Fibroblast of peridontal ligament (primary cell): ENCODE results near the gene CYTH4.

ENCODE experiments used
- DNase-seq: peaks from one replicate; pipeline ENCODE4 v3.0.0-alpha.2; 2010; ENCODE audit errors: extremely low read depth

The CYTH4 gene

DNA sequence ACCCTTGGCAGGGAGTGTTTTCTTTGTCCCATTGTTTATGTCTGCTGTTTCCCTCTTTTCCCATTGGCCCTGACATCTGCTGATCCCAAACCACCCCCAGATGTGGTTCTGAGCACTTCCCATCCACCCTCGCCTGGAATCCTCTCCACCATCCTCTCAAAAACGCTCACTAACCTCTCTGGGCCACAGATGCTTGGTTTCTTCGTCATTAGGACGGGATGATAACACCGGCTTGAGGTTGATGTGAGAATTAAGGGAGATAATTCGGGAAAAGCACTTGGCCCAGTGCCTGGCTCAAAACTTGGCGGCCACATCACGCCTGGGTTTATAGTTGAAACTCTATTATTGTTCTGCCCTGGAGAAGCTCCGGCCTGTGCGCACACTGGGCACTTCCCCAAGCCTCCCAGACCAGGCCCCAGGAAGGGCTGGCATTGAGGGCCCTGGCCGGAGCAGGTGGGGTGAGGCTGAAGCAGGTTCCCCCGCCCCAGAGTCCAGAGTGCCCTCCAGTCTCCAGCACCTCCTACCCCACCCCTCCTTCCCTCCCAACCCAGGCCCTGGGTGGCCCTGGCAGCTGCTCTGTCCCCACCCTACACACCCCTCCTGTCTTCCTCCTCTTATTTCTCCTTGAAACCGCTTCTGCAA, 63.7 kb downstream of the CYTH4 start:
- DNase-seq: peak; percentile 88

DNA sequence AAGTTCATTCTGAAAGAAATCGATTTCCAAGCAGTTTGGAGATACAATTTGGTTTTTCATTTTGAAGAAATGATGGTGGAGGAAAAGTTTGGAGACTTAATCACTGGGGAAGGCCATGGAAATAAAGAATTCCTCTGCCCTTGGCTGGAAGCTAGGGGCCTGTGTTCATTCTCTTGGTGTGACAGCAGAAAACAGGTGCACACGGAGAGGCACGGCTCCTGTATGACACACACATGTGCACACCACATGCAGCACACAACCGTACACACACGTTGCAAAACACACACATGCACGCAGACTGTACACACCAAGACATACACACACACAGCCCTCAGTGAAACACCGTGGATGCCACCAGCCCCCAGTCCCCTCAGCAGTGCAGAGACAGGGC, 64.2 kb downstream of the CYTH4 start:
- no peak for DNase-seq

DNA sequence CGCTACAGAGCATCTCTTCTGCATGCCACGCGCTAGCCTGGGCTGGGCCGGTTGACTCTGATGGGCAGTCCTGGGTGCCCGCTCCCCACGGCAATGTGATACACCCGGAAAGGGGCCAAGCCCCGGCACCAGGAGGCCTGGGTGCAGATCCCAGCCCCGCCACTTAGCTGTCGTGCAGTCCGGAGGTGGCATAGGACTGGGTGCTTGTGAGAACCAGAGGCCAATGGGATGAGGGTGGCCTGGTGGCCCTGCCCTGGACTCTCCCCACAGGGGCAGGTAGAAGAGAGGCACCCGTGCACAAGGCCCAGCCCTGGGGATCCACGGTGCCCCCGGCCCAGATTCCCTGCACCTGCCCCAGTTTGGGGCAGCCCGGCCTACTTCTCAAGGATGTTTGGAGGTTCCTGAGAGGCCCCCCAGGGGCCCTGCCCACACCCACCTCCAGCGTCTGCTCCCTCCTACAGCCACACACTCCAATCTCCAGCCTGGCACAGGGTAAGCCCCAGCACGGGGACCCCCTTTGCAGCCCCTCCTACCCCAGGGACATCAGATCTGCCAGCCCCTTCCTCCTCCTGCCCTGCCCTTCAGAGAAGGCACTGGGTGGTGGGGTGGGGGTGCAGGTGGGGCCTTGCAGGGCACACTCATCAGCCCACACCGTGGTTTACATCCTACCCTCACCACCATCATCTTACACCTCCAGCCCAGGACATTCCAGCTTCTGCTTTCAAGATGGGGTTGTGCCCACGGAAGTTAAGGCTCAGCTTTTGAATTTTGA, 66.9 kb downstream of the CYTH4 start:
- DNase-seq: no peak

DNA sequence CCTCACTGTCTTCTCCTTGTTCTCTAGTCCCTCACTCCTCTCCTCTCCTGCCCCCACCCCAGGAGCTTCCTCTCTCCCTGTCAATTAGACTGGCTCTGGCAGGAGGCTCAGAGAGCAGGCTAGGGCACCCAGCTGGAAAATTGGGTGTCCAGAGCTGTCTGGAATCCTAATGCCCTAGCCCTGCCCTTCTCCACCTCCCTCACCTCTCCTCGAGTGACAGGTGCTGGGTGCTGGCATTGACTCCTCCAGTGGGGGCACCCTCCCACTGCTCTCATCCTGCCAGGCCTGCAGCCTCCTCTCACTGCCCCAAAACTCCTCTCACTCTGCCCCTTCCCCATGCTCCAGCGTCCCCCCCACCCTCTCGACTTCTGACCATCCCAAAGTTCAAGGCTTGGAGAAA, 68.9 kb downstream of the CYTH4 start:
- no peak for DNase-seq

DNA sequence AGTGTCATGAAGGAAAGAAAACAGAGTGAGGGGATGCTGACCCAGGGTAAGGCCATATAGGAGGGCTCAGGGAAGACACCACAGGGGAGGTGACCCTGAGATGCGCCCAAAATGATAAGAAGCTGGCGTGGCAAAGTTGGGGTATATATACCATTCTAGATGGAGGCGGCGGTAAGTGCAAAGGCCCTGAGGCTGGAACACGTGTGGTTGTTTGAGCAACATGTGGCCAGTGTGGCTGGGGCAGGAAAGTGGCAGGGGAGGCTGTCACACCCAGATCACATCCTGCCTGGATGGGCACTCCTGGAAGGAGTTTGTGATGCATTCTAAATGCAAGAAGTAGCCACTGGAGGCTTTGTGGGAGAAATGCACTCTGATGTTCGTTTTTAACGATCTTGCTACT, 70.2 kb downstream of the CYTH4 start:
- DNase-seq: no peak

DNA sequence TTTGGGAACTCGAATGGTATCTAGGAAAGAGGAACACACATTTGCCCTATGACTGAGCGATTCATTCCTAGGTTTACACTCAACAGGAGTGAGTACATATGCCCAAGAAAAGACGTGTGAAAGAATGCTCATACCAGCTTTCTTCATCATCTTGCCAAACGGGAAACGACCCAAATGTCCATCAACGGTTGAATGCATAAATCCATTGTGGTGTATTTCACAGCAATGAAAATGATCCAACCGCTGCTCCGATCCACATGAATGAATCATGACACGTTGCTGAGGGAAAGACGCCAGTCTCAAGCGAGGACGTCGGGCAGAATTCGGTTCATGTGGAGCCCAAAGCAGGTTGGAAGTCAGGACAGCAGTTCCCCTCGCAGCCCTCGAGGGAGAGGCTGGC, 71.5 kb downstream of the CYTH4 start:
- peak; percentile 63 for DNase-seq

DNA sequence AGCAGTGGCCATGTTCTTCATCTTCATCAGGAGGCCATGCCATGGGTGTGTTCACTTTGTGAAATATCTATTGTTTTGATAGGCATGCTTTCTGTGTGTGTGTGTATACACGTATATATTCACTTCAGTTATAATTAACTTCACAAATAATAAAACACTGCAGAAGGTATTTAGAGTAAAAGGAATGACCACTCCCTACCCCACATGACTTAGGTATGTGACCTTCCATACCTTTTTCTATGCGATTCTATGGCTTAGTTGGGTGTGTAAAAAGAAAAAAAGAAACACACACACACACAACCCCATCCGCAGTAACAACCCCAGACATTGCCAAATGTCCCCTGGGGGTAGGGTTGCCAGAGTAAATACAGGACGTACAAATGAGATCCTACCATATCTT, 72.0 kb downstream of the CYTH4 start:
- no peak for DNase-seq

DNA sequence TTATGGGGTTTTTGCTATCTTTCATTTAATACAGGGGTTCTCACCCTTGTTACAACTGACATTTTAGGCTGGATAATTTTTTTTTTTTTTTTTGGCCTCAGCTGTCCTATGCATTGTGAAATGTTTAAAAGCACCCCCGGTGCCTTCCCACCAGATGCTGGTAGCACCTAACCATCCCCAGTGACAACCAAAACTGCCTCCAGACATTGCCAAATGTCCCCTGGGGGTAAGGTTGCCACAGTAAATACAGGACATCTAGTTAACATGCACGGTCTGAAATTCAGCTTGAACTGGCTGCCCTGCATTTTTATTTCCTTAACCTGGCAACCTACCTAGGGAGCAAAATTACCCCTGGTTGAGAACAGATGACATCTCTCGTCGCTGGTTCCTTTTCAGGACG, 72.4 kb downstream of the CYTH4 start:
- no peak for DNase-seq

DNA sequence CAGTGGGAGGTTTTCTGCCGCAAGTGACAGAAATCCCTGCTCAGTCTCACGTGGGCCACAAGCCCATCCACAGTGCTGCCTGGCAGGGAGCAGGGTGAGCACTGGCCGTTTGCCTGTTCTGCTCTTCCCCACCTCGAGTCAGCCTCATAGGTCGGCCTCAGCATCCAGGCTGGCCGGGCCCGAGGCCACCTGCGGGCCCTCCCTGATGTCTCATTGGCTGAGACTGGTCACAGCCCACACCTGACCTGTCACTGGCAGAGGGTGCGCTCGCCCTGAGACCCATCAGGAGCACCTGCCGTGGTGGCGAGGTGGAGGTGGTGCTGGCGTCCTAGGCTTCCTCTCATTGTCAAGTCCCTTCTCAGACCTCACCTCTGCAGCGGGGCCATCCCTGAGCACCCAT, 72.9 kb downstream of the CYTH4 start:
- no peak for DNase-seq

DNA sequence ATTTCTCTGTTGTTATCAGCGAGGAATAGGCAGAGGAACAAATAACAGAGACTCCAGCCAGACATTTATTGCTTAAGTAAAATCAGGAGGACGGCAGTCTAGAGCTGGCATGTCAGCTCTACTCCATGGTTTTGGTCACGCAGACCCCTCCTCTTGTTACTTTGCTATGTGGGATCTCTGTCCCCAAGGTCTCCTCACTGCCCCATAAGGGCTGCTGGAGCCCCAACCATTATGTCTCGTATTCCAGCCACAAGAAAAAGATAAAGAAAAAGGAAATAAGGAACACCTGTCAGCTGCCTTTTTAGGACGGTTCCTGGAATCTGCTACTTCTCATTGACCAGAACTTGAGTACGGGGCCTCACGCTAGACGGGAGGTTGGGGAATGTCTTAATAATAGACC, 74.6 kb downstream of the CYTH4 start:
- no peak for DNase-seq

DNA sequence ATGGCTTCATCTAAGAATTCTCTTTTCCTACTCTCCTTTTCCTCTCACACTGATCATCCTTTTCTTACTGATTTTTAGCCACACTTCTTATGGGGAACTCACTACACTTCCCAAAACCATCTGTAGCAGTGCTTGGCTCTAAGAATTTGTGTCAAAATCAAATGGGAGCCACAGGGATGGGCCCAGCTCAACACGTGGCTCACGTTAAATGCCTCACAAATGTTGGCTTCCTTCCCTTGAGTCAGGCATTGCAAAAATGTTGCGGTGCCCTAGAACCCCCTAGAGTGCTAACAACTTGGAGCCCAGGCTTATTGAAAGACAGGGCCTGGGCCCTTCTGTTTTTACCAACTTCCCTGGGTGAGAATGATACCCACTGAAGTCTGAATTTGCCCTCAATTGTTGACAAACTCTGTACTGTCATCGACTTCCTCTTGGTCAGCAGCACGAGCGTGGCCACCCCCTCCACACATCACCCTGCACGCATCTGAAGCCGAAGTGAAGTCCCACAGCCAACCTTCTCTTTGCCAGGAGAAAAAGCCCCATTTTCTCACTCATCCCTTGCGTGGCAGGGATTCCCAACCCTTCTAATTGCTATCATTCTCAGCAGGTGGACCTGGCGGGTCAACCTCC, 75.3 kb downstream of the CYTH4 start:
- no peak for DNase-seq

DNA sequence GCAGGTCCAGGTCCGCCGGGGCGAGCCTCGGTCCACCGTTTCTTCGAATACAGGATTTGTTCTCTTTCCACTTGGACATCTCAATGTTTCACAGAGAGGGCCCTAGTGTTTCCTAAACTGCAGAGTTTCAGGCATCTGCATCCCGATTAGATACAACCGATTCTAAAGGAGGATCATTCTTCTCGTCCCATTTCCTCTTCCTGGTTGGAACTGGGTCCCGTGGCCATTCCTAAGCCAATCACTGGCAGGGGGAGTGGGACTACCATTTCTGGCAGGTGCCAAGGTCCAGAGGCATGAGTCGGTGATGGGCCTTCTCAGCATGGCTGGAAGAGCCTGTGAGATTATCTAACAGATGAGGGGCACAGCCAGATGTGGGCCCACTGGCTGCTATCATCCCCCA, 76.1 kb downstream of the CYTH4 start:
- no peak for DNase-seq

DNA sequence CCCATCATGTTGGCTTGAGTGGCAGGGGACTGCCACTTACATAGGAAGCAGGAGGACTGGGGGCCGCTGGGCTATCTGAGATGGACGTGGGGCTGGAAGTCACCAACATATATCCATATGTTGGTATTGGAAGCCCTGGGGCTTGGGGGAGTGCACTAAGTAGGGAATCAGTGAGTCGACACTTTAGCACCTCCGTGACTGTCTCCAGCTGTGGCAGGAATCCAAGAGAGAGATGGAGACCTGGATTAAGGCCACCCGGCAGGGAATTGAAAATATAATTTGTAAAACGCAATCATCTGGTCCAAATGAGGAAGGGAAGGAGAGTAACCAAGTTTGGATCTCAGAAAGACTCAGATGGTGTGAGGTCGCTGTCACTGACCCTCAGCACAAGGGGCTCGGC, 76.6 kb downstream of the CYTH4 start:
- no peak for DNase-seq

DNA sequence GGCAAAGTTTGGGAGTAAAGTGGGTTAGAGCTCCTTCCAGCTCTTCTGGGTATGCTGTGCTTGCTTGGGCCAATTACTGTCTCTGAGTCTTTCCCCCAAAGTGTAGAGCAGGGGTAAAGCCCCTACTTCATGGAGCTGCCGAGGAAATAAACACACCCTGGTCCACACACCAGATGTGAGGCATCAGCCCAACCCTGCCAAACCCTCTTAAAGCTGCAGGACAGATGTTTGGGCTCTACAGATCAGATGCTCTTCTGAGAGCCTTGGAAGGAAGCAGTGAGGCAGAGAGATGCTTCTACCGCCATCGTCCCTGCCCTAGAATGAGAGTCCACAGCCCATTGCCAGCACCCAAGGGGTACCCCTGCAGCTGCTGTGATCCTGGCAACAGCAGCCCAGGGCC, 80.3 kb downstream of the CYTH4 start:
- peak; percentile 10 for DNase-seq

DNA sequence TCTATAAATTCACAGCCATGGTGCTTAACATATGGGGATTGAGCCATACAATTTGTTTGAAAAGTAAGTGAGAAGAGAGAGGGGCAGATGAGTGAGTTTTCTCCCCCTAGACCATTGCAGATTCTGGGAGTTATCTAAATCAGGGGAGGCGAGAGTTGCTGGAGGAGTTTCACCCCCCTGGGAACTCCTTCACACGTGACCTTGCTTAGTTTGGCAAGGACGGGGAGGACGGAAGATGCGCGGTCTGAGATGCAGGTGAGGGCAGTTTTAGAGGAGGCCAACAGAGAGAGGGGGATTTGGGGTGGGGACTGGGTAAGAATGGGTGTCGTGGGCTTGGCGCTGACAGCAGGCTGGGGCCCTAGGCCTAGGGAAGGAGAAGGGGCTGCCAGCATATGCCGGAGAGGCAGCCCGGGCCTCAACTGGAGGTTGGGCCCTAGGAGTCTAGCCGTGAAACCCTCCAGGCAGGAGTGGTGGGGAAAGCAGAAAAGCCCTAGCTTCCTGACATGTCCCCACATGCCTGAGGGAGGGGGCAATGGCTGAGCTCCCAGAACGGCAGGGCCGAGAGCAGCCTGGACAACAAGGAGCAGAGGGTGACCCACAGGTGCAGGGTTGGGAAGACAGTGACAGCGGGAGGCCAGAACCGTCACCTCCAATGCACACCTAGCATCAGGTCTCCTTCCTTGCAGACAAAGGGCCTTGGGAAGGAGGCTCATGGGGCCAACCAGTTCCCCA, 81.1 kb downstream of the CYTH4 start:
- no peak for DNase-seq
